ENCODE measurements around the gene SH3GL1. TPM values are rescaled to one million over a fixed set of nuclear protein-coding genes. Genes with fewer than 3 reads are reported as not detected.

The SH3GL1 gene
- polyA plus RNA-seq, 1 of the 3 experiments (the other 2 are of a cell fraction) = 82.8 TPM

- TF ChIP-seq RXRA (IDR thresholded peaks at IDR 0.05; ENCODE audit: borderline replicate concordance, low read depth) (no peak), FOXM1 (IDR thresholded peaks at IDR 0.05; ENCODE audit: low read depth) (no peak)
These were observed 62.4 kb downstream of the SH3GL1 start (continued) for GRCh38 chr19:4337906-4338440.

- Histone ChIP-seq H3K9me3 (no peaks in the 10 kb centered on the region), H3F3A (replicated peaks; ENCODE audit: insufficient read depth) (no peaks in the 10 kb centered on the region), H3K27me3 (ENCODE audit: insufficient read depth) (no peaks in the 10 kb centered on the region), H3K36me3 (replicated peaks in 1 of 2; ENCODE audit: control insufficient read depth in 1 of 2, insufficient read depth in 2 of 2, low read length in 1 of 2) (no peaks in the 10 kb centered on the region), H3K9ac (no peak overlapping the region), H3K79me2 (ENCODE audit: insufficient read depth) (no peaks in the 10 kb centered on the region), H3K9me2 (no peaks in the 10 kb centered on the region), H3K4me2 (no peak overlapping the region), H3K4me1 (ENCODE audit: control insufficient read depth in 1 of 2, insufficient read depth in 2 of 2, low read depth in 1 of 2, low read length in 1 of 2) (no peaks in the 10 kb centered on the region), H3K27ac (ENCODE audit: low read depth in 2 of 2, low read length in 1 of 2) (no peak overlapping the region), H4K20me1 (ENCODE audit: insufficient read depth) (no peaks in the 10 kb centered on the region), H3K4me3 (ENCODE audit: low read depth in 2 of 2, low read length in 1 of 2) (no peak overlapping the region), H2AFZ (ENCODE audit: low read depth) (no peak overlapping the region)
- DNase-seq = no peak
- POLR2A ChIA-PET = no interaction called here
- no peak for TF ChIP-seq TCF12 (IDR thresholded peaks at IDR 0.05)
- no peak for TF ChIP-seq USF2 (IDR thresholded peaks at IDR 0.05; ENCODE audit: borderline replicate concordance, low read depth, low read length)
- TF ChIP-seq RFX5 (IDR thresholded peaks at IDR 0.05; ENCODE audit: low read length) = no peak
- TF ChIP-seq YY1 (IDR thresholded peaks at IDR 0.05; ENCODE audit: low read depth) = no peak
- TF ChIP-seq CTCF (IDR thresholded peaks at IDR 0.05) = no peak
- no peak for TF ChIP-seq SIN3A (IDR thresholded peaks at IDR 0.05; ENCODE audit: borderline replicate concordance, low read depth, low read length)
- TF ChIP-seq GATA2 (CRISPR knock-in tag; IDR thresholded peaks at IDR 0.05) = no peak
- no peak for TF ChIP-seq CHD2 (IDR thresholded peaks at IDR 0.05; ENCODE audit: low read length, partially characterized antibody)
- no peak for TF ChIP-seq RAD21 (IDR thresholded peaks at IDR 0.05; ENCODE audit: low read length)
- TF ChIP-seq TAF1 (IDR thresholded peaks at IDR 0.05; ENCODE audit: borderline replicate concordance, low read depth, low read length) = no peak
- TF ChIP-seq FOSL2 (IDR thresholded peaks at IDR 0.05; ENCODE audit: borderline replicate concordance, low read depth) = no peak
- TF ChIP-seq GABPA (IDR thresholded peaks at IDR 0.05; ENCODE audit: low read depth) = no peak
- TF ChIP-seq PBX3 (IDR thresholded peaks at IDR 0.05) = no peak
- no peak for TF ChIP-seq EZH2phosphoT487 (IDR thresholded peaks at IDR 0.05; ENCODE audit: borderline replicate concordance, low read depth)
- no peak for TF ChIP-seq FOXJ3 (CRISPR knock-in tag; IDR thresholded peaks at IDR 0.05)
- CTCF ChIA-PET = no interaction called here
- WGBS (ENCODE audit: low lambda C conversion rate) = 90% methylated on average over 7 of the region's 7 CpGs
These were observed 65.3 kb downstream of the SH3GL1 start for GRCh38 chr19:4334929-4335570.
